H1 (cell line): ENCODE data around the gene AGPAT2. TPM values are rescaled to one million over a fixed set of nuclear protein-coding genes. Genes with fewer than 3 reads are reported as not detected.
A peak's percentile ranks its signal among the peaks of the same experiment; 100 is the strongest.

Source experiments
- CTCF ChIA-PET: fragments of 300-600 bp; sonication (Branson Sonifier 250); formaldehyde crosslinking; loops from one replicate; lab custom pipeline; 2021; ENCODE audit not compliant: partially characterized antibody; lab: Charles Lee
- POLR2A ChIA-PET: fragments of 300-600 bp; sonication (Branson Sonifier 250); formaldehyde crosslinking; loops from one replicate; lab custom pipeline; 2021; ENCODE audit warnings: inconsistent platforms; ENCODE audit not compliant: partially characterized antibody; lab: Charles Lee
- DNase-seq, 2 experiments: peaks; one replicate each; pipeline versions ENCODE4 v3.0.0 to v3.0.0-alpha.2; 2010 to 2022; ENCODE audit warnings: low spot score in 2 of 2, low read depth in 1 of 2, mixed read lengths in 1 of 2
- FAIRE-seq: peaks from 2 replicates; lab custom pipeline; 2011; peaks lifted over from hg19 to GRCh38; lab: Jason Lieb, UNC
- H2AFZ ChIP-seq: 2 replicates; pipeline ENCODE4 v1.8.1; 2012; ENCODE audit warnings: low read length, inconsistent platforms
- H2AK5ac ChIP-seq: 2 replicates; pipeline ENCODE4 v1.6.1; 2013; ENCODE audit warnings: low read depth, low read length
- H2BK120ac ChIP-seq: replicated peaks from 2 replicates; pipeline ENCODE3; 2013; ENCODE audit warnings: low read depth, low read length, inconsistent platforms
- H2BK12ac ChIP-seq: 2 replicates; pipeline ENCODE4 v1.6.1; 2013; ENCODE audit warnings: low read depth, low read length
- H2BK15ac ChIP-seq: 2 replicates; pipeline ENCODE4 v1.6.1; 2013; ENCODE audit warnings: low read length
- H2BK20ac ChIP-seq: 2 replicates; pipeline ENCODE4 v1.6.1; 2013; ENCODE audit warnings: low read length
- H2BK5ac ChIP-seq: 2 replicates; pipeline ENCODE4 v1.6.1; 2013; ENCODE audit warnings: low read depth, low read length
- H3K14ac ChIP-seq: 2 replicates; pipeline ENCODE4 v1.6.1; 2013; ENCODE audit warnings: inconsistent platforms; ENCODE audit not compliant: insufficient read length
- H3K18ac ChIP-seq: 2 replicates; pipeline ENCODE4 v1.6.1; 2013; ENCODE audit warnings: low read length; ENCODE audit errors: extremely low read depth
- H3K23ac ChIP-seq: 2 replicates; pipeline ENCODE4 v1.6.1; 2013; ENCODE audit warnings: inconsistent platforms; ENCODE audit not compliant: insufficient read length
- H3K23me2 ChIP-seq: 2 replicates; pipeline ENCODE4 v1.6.1; 2013; ENCODE audit warnings: low read depth, low read length
- H3K27ac ChIP-seq: 2 replicates; pipeline ENCODE4 v1.6.1; 2011; ENCODE audit warnings: low read depth, low read length, inconsistent platforms
- H3K27me3 ChIP-seq, 4 experiments: replicated peaks in 1 of 4; 1 replicate in 1 of 4; 2 replicates in 3 of 4; pipeline versions ENCODE4 v1.6.1 to v1.8.1; 2011 to 2013; ENCODE audit warnings: low read length in 3 of 4, mild to moderate bottlenecking in 3 of 4, inconsistent platforms in 2 of 4, mixed read lengths in 2 of 4, moderate library complexity in 1 of 4; ENCODE audit not compliant: control insufficient read depth in 3 of 4, insufficient read depth in 3 of 4; ENCODE audit errors: extremely low read depth in 1 of 4
- H3K36me3 ChIP-seq, 4 experiments: 2 replicates each; pipeline versions ENCODE4 v1.6.1 to v1.8.1; 2011 to 2013; ENCODE audit warnings: mild to moderate bottlenecking in 4 of 4, low read length in 3 of 4, moderate library complexity in 2 of 4, control low read depth in 1 of 4, inconsistent platforms in 1 of 4; ENCODE audit not compliant: insufficient read depth in 4 of 4, control insufficient read depth in 2 of 4
- H3K4ac ChIP-seq: replicated peaks from 2 replicates; pipeline ENCODE3; 2013; ENCODE audit warnings: low read length, low read depth, mixed read lengths, inconsistent platforms; ENCODE audit not compliant: insufficient read length
- H3K4me1 ChIP-seq, 4 experiments: replicated peaks in 1 of 4; 1 replicate in 1 of 4; 2 replicates in 3 of 4; pipeline versions ENCODE4 v1.6.1 to v1.8.1; 2011 to 2013; ENCODE audit warnings: low read length in 3 of 4, inconsistent platforms in 2 of 4, mixed read lengths in 1 of 4; ENCODE audit not compliant: insufficient read depth in 4 of 4, control insufficient read depth in 3 of 4
- H3K4me2 ChIP-seq, 2 experiments: 2 replicates each; pipeline versions ENCODE4 v1.6.1 to v1.8.1; 2011 to 2013; ENCODE audit warnings: low read depth in 2 of 2, low read length in 2 of 2, control low read depth in 1 of 2, inconsistent platforms in 1 of 2, mild to moderate bottlenecking in 1 of 2; ENCODE audit not compliant: insufficient read depth in 1 of 2
- H3K4me3 ChIP-seq, 4 experiments: fragments of 200-600, 300-600 bp in 1 of 4; sonication (generic), shearing (Covaris generic), sonication (Bioruptor Twin) in 1 of 4; 2 replicates each; pipeline versions ENCODE4 v1.5.1 to v1.8.1; 2011 to 2016; ENCODE audit warnings: low read length in 4 of 4, low read depth in 3 of 4, control low read depth in 2 of 4, inconsistent platforms in 2 of 4, mild to moderate bottlenecking in 2 of 4, mixed read lengths in 1 of 4, moderate library complexity in 1 of 4; ENCODE audit not compliant: insufficient read depth in 2 of 4; ENCODE audit errors: extremely low read depth in 1 of 4
- H3K56ac ChIP-seq: replicated peaks from 2 replicates; pipeline ENCODE3; 2013; ENCODE audit warnings: low read depth, mild to moderate bottlenecking, mixed read lengths, low read length, inconsistent platforms; ENCODE audit not compliant: insufficient read length
- H3K79me1 ChIP-seq: 2 replicates; pipeline ENCODE4 v1.6.1; 2013; ENCODE audit warnings: low read depth, low read length, control low read depth
- H3K79me2 ChIP-seq, 2 experiments: 2 replicates each; pipeline versions ENCODE4 v1.6.1 to v1.8.1; 2012 to 2013; ENCODE audit warnings: low read length in 2 of 2, mild to moderate bottlenecking in 2 of 2, inconsistent platforms in 1 of 2; ENCODE audit not compliant: insufficient read depth in 2 of 2, control insufficient read depth in 1 of 2
- H3K9ac ChIP-seq, 4 experiments: replicated peaks in 1 of 4; 1 replicate in 1 of 4; 2 replicates in 3 of 4; pipeline versions ENCODE4 v1.6.1 to v1.8.1; 2011 to 2013; ENCODE audit warnings: low read depth in 3 of 4, low read length in 3 of 4, control low read depth in 2 of 4, mild to moderate bottlenecking in 2 of 4, moderate library complexity in 2 of 4, inconsistent platforms in 1 of 4; ENCODE audit errors: extremely low read depth in 1 of 4
- H3K9me3 ChIP-seq, 2 experiments: 2 replicates each; pipeline versions ENCODE4 v1.6.1 to v1.8.1; 2012 to 2013; ENCODE audit warnings: mild to moderate bottlenecking in 2 of 2, moderate library complexity in 2 of 2, control low read depth in 1 of 2, inconsistent platforms in 1 of 2, low read depth in 1 of 2, low read length in 1 of 2, mixed read lengths in 1 of 2; ENCODE audit not compliant: insufficient read depth in 2 of 2
- H4K20me1 ChIP-seq, 2 experiments: replicated peaks in 1 of 2; 2 replicates each; pipeline versions ENCODE3 to v1.8.1; 2011 to 2013; ENCODE audit warnings: inconsistent platforms in 2 of 2, low read length in 2 of 2, mild to moderate bottlenecking in 1 of 2; ENCODE audit not compliant: insufficient read depth in 2 of 2, control insufficient read depth in 1 of 2
- H4K5ac ChIP-seq: 2 replicates; pipeline ENCODE4 v1.6.1; 2013; ENCODE audit warnings: low read length, low read depth, mixed read lengths, inconsistent platforms; ENCODE audit not compliant: insufficient read length
- H4K8ac ChIP-seq: 2 replicates; pipeline ENCODE4 v1.8.0; 2013; ENCODE audit warnings: mild to moderate bottlenecking, moderate library complexity, low read length, inconsistent platforms; ENCODE audit not compliant: insufficient read depth; ENCODE audit errors: extremely low read depth
- H4K91ac ChIP-seq: replicated peaks from 2 replicates; pipeline ENCODE3; 2013; ENCODE audit warnings: low read length, mixed read lengths, inconsistent platforms; ENCODE audit not compliant: insufficient read length
- EGR1 ChIP-seq: IDR thresholded peaks from 2 replicates; pipeline ENCODE4 v1.6.1; 2011; ENCODE audit warnings: low read depth, low read length, borderline replicate concordance
- EZH2 ChIP-seq: fragments of 200-600 bp; sonication (generic); IDR thresholded peaks from 2 replicates; pipeline ENCODE4 v1.7.1; 2012; ENCODE audit warnings: low read depth, mild to moderate bottlenecking, moderate library complexity, low read length, inconsistent platforms; ENCODE audit not compliant: severe bottlenecking
- FOSL1 ChIP-seq: IDR thresholded peaks from 2 replicates; pipeline ENCODE4 v1.6.1; 2011; ENCODE audit warnings: mild to moderate bottlenecking, low read depth, low read length, moderate library complexity; ENCODE audit not compliant: insufficient read depth
- GABPA ChIP-seq: IDR thresholded peaks from 2 replicates; pipeline ENCODE4 v1.6.1; 2011; ENCODE audit warnings: mild to moderate bottlenecking, low read length, moderate library complexity, borderline replicate concordance; ENCODE audit not compliant: insufficient read depth
- KDM1A ChIP-seq: fragments of 200-600, 300-600 bp; sonication (generic); IDR thresholded peaks from 2 replicates; pipeline ENCODE4 v1.7.1; 2016; ENCODE audit warnings: mild to moderate bottlenecking, low read length, borderline replicate concordance
- RBBP5 ChIP-seq: IDR thresholded peaks from 2 replicates; pipeline ENCODE4 v1.7.1; 2012; ENCODE audit warnings: low read depth, mild to moderate bottlenecking, inconsistent platforms, low read length, moderate library complexity, borderline replicate concordance
- RXRA ChIP-seq: IDR thresholded peaks from 2 replicates; pipeline ENCODE4 v1.6.1; 2011; ENCODE audit warnings: low read depth, mild to moderate bottlenecking, low read length, moderate library complexity; ENCODE audit not compliant: insufficient read depth
- SRF ChIP-seq: IDR thresholded peaks from 2 replicates; pipeline ENCODE4 v1.6.1; 2011; ENCODE audit warnings: mild to moderate bottlenecking, low read depth, low read length, moderate library complexity
- TEAD4 ChIP-seq: IDR thresholded peaks from 2 replicates; pipeline ENCODE4 v1.6.1; 2012; ENCODE audit warnings: low read depth, low read length, inconsistent platforms, mixed read lengths
- WGBS, 2 experiments: shearing (Covaris generic) in 1 of 2; methylation state at CpG; one replicate each; pipeline versions ENCODE4 v1.1.6 to v1.1.7; 2013 to 2015; ENCODE audit warnings: low lambda C conversion rate in 2 of 2, mixed read lengths in 2 of 2, inconsistent platforms in 1 of 2, low coverage in 1 of 2, missing lambda C conversion rate in 1 of 2; ENCODE audit not compliant: insufficient replicate concordance in 2 of 2, insufficient coverage in 1 of 2, insufficient read length in 1 of 2; ENCODE audit errors: extremely low coverage in 1 of 2, missing lambda C conversion rate in 1 of 2; 5-methylcytosine and 5-hydroxymethylcytosine counted together
- polyA plus RNA-seq, 7 experiments: library from polyadenylated mRNA; depleted of rRNA in 3 of 7; stranded (reverse) in 5 of 7; unstranded in 2 of 7; fragments of >200 nt in 5 of 7; fragments of 200-250 nt in 2 of 7; gene quantifications; 1 replicate in 5 of 7; 2 replicates in 1 of 7; 4 replicates in 1 of 7; pipeline versions ENCODE4 v1.2.1 to v1.2.3, GENCODE V29; 2011 to 2013; ENCODE audit warnings: missing spikeins in 2 of 7, mixed read lengths in 2 of 7
- total RNA-seq: library from RNA; stranded (reverse); fragmentation: NEBNext Ultra II Directional; extraction: Animal tissue kit (Norgen Biotek cat#: 25700); gene quantifications from 2 replicates; pipeline ENCODE4 v1.2.1, GENCODE V29; 2021

The AGPAT2 gene
- total and polyA plus RNA-seq, 2 of the 8 experiments (the other 6 are each of a cell fraction or from before 2014, with no cell fraction given) = 31.6 to 37.6 TPM

GRCh38 chr9:136643596-136644342 lies 43.5 kb downstream of the AGPAT2 start:
- Histone ChIP-seq H3K27ac (no peak overlapping the region), H3K79me2 (no peaks in the 10 kb centered on the region), H2BK120ac (no peak overlapping the region), H4K20me1 (no peaks in the 10 kb centered on the region), H2BK12ac (no peak overlapping the region), H3K27me3 (peaks cover 0 to 6% (median 0%) of the 10 kb centered on the region in 4 experiments; a peak in 1 of 7 replicates), H3K9me3 (no peaks in the 10 kb centered on the region), H3K4me1 (peaks cover 0 to 10% (median 3%) of the 10 kb centered on the region in 4 experiments; a peak in 4 of 7 replicates), H3K79me1 (no peaks in the 10 kb centered on the region), H3K36me3 (no peaks in the 10 kb centered on the region), H3K23ac (no peak overlapping the region), H3K23me2 (no peaks in the 10 kb centered on the region), H3K56ac (no peak overlapping the region), H4K91ac (peak overlapping the region; percentile 39), H2BK20ac (no peak overlapping the region), H2BK15ac (peak overlapping the region; percentile 46; the same call in 1 of the 2 replicates), H3K4ac (no peak overlapping the region), H4K5ac (no peak overlapping the region), H3K4me2 (peak overlapping the region in 1 of 2 experiments; percentile 66; a peak in 3 of 4 replicates), H3K18ac (no peak overlapping the region), H2AK5ac (no peak overlapping the region), H3K9ac (no peak overlapping the region), H2BK5ac (no peak overlapping the region), H3K4me3 (peak overlapping the region in 3 of 4 experiments; percentile 3 to 45 (median 10); a peak in 3 of 8 replicates), H4K8ac (no peak overlapping the region), H2AFZ (no peak overlapping the region), H3K14ac (no peak overlapping the region)
- DNase-seq = peak in 1 of 2 experiments; percentile 43
- 77% methylated on average over 30 of the region's 31 CpGs; no CpG with 5 or more reads in 1 of the 2 experiments for WGBS, 2 experiments
- ChIA-PET POLR2A (interaction anchor here (0.8 to 1.0 kb wide), 2 partner anchors 84 to 165 kb away, joined by 3 to 4 read pairs; no protein-coding TSS in a partner anchor), CTCF (interaction anchor here (0.6 to 16.1 kb wide), 28 partner anchors 9 to 241 kb away, joined by 3 to 237 read pairs (median 4); partner anchors contain the start of gene EGFL7)
- FAIRE-seq = no peak
- no peak for TF ChIP-seq GABPA
- TF ChIP-seq FOSL1 = no peak
- no peak for TF ChIP-seq EZH2
- no peak for TF ChIP-seq EGR1
- TF ChIP-seq RBBP5 = no peak
- no peak for TF ChIP-seq RXRA
- TF ChIP-seq KDM1A = no peak
- no peak for TF ChIP-seq TEAD4
- TF ChIP-seq SRF = no peak
